Sigmoid colon (tissue), 4 donors: ENCODE measurements around the gene TSPEAR.

ENCODE experiments used
- EP300 ChIP-seq, 4 donors: sonication (generic); formaldehyde crosslinking; IDR thresholded peaks; one replicate each; pipeline ENCODE4 v1.6.1; 2017; ENCODE audit warnings: antibody characterized with exemption in 4 of 4
- POLR2A ChIP-seq, 2 donors: fragments of 450-650 bp; IDR thresholded peaks; one replicate each; pipeline ENCODE4 v1.6.1; 2016; ENCODE audit warnings: antibody characterized with exemption in 2 of 2, mild to moderate bottlenecking in 2 of 2, moderate library complexity in 2 of 2
- TF ChIP-seq, protein P1 (sequence below), 4 experiments: fragments of 450-650 bp in 3 of 4; fragments of 200-600 bp in 1 of 4; IDR thresholded peaks; one replicate each; pipeline ENCODE4 v1.5.1; 2016 to 2019; ENCODE audit warnings: antibody characterized with exemption in 4 of 4, mild to moderate bottlenecking in 3 of 4, moderate library complexity in 2 of 4

- TF ChIP-seq, protein P1, sequence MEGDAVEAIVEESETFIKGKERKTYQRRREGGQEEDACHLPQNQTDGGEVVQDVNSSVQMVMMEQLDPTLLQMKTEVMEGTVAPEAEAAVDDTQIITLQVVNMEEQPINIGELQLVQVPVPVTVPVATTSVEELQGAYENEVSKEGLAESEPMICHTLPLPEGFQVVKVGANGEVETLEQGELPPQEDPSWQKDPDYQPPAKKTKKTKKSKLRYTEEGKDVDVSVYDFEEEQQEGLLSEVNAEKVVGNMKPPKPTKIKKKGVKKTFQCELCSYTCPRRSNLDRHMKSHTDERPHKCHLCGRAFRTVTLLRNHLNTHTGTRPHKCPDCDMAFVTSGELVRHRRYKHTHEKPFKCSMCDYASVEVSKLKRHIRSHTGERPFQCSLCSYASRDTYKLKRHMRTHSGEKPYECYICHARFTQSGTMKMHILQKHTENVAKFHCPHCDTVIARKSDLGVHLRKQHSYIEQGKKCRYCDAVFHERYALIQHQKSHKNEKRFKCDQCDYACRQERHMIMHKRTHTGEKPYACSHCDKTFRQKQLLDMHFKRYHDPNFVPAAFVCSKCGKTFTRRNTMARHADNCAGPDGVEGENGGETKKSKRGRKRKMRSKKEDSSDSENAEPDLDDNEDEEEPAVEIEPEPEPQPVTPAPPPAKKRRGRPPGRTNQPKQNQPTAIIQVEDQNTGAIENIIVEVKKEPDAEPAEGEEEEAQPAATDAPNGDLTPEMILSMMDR (IDR thresholded peaks at IDR 0.05) = no peak
- no peak for TF ChIP-seq POLR2A (IDR thresholded peaks at IDR 0.05)
- no peak for TF ChIP-seq EP300 (IDR thresholded peaks at IDR 0.05)
These were observed 98.6 kb downstream of the TSPEAR start for GRCh38 chr21:44612669-44613229.
